ENCODE measurements around the gene NRSN2.

Gene NRSN2

DNA sequence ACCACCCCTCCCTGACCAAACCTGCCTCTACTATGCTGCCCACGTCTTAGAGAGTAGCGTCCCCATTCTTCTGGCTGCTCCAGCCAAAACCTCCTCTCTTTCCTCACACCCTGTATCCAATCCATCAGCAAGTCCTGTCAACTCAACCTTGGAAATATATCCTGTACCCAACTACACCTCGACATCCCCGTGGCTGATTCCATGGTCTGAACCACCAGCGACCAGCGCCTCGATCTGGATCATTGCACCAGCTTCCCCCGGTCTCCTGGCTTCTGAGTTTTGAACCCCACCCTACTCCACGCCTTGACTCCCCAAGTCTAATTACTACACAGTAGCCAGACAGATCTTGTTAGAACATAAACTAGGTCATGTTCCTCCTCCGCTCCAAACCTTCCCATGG lies 9.8 kb downstream of the NRSN2 start:
- DNase-seq: no peak

DNA sequence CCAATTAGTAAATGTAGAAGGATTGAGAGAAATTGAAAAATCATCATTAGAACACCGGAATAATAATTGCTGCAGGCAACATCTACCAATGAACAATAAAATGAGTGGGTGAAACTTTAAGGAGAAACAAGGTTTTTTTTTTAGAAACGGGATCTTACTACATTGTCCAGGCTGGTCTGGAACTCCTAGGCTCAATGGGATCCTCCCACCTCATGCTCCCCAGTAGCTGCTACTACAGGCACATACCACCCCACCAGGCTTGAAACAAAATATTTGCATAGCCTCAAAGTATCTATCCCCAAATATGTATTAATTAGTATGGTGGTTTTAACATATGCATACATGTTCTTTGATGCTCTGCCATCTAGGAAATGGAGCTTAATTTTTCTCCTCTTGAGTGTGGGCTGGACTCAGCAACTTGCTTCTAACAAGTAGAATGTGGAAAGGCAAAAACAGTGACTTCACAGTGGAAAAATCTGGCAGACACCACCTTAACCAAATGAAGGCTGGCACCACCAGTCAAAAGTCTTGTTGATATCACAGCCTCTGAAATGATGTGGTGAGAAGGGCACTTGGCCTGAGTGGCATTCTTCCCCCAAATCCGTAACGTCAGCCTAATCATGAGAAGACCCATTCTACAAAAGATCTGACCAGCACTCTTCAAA lies 12.1 kb downstream of the NRSN2 start:
- no peak for DNase-seq

DNA sequence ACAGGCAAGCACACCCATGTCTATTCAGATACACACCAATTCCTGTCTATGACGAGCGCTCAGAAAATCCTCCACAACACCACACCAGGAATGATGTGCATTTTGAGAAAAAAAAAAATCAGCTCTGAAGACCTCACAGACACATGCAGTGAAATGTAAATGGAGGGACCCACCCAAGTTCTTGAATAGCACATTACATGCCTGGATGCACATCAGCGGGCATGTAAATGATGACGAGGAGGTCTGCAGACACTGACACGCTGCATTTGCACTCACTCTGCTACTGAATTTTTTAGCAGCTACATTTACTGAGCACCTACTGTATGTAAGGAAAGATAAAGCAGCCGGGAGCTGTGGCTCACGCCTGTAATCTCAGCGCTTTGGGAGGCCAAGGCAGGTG lies 14.7 kb downstream of the NRSN2 start:
- no peak for DNase-seq

DNA sequence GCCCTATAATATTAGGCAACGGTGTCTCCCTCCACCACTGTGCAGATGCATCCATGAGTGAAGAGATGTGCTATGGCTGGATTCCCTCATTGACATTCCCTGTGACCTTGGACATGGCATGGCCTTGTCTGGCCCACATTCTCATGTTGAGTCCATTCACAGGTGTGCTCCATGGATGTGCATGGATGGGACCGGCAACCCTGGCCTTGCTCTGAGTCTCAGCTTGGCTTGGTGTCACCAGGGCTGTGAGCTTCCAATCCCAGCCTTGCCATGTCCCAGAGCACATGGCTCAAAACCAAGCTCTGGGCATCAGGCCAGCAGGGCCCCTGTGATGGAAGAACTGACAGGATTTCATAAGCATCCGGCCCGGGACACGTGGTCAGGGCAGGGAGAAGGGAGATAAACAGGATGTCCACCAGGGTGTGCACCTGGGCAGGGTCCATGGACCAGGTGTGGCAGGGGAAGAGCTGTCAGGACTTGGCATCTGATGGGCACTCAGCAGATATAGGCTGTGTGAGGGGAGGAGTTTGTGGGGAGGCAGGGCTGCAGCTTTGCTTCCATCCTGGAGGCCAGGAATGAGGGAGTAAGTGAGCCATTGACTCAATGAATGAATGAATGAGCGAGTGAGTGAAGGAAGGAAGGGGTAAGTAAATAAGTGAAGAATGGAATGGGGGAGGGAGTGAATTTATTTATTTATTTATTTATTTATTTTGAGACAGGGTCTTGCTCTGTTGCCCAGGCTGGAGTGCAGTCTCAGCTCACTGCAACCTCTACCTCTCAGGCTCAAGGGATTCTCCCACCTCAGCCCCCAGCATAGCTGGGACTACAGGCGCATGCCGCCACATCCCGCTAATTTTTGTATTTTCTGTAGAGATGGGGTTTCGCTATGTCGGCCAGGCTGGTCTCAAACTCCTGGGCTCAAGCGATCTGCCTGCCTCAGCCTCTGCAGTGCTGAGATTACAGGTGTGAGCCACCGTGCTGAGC lies 15.7 kb downstream of the NRSN2 start:
- DNase-seq: peak; percentile 93

DNA sequence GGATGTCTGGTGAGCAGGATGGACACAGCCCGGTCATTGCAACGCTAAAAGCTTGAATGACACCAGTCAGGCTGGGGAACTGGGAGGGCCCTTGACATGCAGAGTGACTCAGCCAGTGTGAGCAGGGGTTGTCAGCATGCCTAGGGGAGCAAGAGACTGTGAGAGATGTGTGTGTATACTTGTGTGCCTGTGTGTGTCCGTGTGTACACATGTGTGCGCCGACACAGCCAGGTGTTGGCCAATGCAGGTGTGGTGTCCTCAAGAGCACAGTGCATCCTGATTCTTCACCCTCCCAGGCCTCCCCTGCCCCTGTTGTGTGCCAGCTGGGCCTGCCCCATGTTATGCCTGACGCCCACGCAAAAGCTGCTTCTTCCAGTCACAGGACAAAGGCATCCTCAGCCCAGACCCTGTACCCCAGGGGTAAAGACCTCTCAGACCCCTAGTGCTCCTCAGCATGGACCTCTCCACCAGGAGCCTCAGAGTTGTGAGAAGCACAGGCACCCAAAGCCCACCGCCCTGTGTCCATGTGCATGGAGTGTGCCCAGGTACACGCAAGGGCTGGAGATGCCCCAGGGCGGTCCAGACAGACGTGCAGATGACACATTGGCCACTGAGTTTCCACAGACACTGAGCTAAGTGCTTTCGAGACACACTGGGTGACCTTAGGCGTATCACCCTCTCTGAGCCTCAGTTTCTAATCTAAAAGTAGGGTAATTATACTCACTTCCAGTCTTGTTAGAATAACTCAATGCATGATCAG lies 16.6 kb downstream of the NRSN2 start:
- no peak for DNase-seq

DNA sequence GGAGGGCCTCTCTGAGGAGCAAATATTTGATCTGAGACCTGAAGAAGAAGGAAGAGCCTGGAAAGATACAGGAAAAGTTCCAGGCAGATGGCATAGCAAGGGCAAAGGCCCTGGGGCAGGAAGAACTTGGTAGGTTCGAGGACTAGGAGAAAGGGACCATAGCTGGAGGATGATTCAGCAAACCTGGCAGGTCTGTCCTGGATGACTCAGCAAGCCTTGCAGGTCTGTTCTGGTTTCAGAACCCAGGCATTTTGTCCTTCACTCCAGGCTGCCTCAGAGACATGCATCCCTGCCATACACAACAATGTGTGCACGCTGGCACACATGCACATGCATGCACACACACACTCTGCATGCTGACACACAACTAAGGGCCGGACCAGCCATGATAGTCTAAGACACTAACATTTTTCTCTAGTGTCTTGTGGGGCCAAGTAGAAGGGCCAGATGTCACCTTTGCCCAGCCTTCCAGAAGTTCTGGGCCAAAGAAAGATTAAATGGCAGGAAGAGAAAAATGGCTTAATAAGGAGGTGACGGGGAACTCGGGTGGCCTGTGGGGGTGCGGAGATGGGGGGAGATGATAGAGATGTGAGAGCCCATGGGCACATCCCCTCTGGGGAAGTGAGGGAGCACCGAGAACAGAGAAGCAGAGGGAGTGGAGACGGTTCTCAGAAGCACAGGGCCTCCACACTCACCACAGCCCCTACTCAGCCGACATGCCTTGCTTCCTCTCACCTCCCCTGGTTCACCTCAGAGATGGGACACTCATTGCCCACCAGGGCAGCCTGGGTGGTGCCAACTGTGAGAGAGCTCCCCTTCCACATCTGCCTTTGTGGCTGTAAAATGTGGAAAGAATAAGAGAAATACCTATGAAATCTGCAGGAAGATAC lies 18.2 kb downstream of the NRSN2 start:
- DNase-seq: peak; percentile 51

DNA sequence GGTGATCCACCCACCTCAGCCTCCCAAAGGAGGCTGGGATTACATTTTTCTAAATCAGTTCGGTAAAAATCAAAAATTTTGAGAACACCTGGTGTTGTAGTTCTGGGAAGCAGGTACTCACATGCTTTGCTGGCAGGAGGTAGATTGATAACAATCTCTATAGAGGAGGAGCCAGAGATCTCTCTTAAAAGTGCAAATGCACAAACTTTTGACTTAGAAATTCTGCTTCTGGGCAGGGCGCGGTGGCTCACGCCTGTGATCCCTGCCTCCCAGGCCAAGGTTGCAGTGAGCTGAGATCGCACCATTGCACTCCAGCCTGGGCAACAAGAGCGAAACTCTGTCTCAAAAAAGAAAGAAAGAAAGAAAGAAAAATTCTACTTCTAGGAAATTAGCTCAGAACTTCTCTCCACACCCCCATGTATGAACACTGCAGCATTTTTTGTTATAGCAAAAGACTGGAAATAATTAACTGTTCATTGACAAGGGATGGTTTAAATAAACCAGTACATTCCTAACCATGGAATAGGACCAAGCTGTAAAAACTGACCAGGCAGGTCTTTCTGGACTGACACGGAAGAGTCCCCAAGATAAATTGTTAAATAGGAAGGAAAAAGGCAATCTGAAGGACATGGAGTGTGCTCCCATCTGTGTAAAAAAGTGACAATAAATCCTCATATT lies 19.3 kb downstream of the NRSN2 start:
- DNase-seq: no peak

DNA sequence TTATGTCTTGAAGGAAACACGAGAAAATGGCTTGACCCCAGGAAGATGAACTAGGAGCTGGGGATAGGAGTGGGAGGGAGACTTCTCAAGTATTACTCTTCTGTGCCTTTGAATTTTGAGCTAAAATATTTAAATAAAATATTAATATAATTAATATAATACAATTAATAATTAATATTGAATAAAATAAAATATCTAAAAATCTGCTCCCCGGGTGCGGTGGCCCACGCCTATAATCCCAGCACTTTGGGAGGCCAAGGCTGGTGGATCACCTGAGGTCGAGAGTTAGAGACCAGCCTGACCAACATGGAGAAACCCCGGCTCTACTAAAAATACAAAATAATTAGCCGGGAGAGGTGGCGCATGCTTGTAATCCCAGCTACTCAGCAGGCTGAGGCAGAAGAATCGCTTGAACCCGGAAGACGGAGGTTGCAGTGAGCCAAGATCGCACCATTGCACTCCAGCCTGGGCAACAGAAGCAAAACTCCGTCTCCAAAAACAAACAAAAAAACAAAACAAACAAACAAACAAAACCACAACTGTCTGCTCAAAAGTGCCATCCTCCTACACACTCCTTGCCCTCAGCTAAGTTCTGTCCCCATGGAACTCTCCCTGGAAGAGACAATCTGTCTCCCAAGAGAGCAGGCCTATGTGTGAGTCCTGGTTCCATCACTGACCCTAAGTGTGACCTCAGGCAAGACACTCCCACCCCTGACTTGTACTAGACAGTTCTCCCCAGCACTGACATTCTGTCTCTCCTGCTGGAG lies 20.0 kb downstream of the NRSN2 start:
- no peak for DNase-seq

DNA sequence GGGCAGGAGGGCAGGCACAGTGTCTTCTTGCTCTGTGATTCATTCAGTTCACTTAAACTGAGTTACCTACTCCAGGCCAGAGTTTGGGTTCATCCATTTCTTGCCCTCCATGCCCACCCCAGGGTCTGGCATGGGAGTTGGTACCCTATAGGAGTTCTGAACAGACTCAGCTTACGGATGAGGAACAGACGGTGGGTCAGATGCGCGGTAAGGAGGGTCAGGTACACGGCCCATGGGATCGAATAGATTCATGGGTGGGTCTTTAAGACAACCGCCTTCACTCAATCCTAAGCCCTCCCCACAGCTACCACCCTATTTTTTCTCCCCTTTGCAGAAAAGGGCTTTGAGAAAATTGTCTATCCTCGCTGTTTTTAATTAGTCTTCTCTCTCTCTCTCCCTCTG lies 20.6 kb downstream of the NRSN2 start:
- DNase-seq: no peak

DNA sequence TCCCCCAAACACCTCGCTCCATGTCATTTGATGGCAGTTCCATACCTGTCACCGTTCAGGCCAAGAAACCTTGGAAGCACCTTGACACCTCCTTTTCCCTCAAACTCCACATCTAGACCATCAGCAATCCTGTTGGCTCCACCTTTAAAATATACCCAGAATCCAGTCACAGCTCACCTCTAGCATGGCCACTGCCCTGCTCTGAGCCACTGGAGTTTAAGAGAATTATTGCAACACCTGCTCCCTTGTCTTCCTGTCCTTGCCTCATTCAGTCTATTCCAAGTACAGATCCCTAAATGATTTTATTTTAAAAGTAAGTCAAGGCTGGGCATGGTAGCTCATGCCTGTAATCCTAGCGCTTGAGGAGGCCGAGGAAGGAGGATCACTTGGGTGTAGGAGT lies 22.0 kb downstream of the NRSN2 start:
- no peak for DNase-seq

DNA sequence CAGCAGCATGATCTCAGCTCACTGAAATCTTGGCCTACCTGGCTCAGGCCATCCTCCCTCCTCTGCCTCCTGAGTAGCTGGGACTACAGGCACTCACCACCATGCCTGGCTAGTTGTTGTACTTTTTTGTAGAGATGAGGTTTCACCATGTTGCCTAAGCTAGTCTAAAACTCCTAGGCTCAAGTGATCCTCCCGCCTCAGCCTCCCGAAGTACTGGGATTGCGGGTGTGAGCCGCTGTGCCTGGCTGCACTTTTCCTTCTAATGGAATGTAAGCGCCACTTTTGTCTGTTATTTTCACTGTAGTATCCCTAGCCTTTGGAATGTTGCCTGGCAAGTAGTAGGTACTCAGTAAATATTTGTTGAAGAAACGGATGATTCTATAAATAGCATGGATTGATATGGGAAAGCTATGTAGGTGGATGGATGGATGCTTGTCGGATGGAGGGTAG lies 23.3 kb downstream of the NRSN2 start:
- DNase-seq: no peak

DNA sequence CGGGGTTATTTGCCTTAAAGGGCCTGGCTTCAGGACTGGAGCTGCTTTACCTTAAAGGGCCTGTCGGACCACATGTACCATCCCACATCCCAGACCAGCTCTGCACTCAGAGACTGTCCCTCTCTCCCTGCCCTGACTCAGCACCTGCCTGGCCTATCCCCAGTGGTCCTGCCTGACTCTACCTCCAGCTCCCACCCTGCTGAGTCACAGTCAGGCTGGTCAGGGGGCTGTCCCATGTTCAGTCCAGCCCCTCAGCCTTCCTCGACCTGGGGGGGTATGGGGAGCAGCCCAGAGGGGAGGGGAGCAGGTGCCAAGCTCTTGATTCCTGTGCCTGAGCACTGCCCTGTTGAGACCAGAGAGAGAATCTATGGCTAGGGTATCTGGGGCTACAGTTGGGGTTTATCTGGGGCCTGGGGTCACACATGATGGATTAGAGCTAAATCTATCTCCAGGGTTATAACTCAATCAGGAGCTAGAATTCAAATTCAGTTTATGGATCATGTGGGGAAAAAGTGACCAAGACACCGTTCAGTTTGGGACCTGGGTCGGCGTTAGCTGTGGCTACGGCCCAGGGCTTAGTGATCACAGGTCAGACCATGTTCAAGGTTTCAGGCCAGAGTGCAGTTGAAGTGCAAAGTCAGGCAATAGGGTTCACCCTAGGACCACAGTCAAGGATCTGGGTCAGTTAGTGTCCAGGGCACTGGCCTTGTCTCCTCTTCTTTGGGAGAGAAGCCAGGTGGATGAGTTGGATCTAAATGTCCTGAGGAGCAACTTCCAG lies 24.3 kb downstream of the NRSN2 start:
- DNase-seq: no peak

DNA sequence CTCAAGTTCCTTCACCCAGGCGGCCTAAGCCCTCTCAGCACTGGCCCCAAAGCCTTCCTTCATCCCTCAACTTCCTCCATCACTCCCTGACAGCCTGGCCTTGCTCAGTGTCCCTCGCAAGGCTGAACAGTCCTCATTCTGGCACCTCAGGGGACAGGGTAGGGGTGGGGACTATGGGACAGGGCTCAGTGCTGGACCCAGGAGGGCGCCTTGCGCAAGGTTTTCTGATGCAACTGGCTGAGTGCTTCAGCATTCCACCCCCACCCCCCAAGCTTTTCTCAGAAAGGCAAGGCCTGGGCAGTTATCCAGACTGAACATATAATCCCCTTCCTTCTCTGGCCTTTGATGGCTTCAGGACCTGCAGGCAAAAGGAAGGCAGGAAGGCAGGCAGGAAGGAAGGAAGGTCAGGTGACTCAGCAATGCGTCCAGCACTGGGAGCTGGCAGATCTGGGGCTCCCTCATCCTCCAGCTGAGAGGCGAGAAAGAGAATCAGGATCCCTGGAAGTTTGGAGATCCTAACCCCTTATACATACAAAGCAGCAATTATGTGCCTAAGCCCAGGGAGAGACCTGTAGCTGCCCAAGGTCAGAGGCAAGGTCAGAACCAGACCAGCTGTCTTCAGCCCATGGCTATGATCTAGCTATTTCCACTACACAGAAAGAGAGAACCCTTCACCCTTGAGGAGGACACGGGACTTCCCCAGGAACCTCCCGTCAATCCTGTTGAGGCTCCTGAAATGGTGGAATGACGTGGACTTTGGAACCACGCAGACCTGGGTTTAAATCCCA lies 25.0 kb downstream of the NRSN2 start:
- DNase-seq: peak; percentile 75

DNA sequence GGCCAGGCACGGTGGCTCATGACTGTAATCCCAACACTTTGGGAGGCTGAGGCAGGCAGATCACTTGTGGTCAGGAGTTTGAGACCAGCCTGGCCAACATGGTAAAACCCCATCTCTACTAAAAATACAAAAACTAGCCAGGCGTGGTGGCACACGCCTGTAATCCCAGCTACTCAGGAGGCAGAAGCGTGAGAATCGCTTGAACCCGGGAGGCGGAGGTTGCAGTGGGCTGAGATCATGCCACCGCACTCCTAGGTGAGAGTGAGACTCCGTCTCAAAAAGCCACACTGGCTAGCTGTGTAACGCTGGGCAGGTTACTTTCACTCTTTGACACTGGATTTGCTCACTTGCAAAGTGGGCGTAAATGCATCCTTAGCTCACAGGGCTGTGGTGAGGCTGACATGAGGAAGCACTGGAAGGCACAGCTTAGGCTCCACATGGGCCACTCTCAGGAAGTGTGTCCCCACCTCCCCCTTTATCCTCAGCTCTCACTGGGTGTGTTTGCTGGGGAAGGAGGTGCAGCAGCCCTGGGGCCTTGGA lies 25.7 kb downstream of the NRSN2 start:
- peak; percentile 58 for DNase-seq

DNA sequence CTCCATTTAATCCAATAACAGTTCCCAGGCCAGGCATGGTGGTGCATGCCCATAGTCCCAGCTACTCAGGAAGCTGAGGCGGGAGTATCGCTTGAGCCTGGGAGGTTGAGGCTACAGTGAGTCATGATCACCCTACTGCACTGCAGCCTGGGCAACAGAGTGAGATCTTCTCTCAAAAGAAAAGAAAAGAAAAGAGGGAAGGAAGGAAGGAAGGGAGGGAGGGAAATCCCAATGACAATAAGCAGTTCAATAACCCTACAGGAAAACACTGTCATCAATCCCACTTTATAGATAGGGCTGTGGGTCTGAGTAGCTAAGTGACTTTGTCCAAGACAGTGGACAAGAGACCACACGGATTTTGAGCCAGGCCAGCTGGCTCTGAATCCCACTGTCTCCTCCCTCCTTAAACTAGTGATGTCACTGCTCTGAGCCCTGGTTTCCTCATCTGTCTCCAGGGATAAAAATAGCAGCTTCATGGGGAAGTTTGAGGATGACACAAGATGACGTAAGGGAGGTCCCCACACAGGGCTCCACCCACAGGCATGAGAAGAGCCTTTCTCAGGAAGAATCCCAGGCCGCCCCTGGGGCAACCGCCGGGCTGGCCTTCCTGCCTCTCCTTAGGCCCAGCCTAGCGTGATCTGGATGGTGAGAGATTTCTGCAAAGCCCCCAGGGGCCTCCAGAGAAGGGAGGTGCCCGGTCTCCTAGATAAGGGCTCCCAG lies 26.4 kb downstream of the NRSN2 start:
- peak; percentile 63 for DNase-seq

DNA sequence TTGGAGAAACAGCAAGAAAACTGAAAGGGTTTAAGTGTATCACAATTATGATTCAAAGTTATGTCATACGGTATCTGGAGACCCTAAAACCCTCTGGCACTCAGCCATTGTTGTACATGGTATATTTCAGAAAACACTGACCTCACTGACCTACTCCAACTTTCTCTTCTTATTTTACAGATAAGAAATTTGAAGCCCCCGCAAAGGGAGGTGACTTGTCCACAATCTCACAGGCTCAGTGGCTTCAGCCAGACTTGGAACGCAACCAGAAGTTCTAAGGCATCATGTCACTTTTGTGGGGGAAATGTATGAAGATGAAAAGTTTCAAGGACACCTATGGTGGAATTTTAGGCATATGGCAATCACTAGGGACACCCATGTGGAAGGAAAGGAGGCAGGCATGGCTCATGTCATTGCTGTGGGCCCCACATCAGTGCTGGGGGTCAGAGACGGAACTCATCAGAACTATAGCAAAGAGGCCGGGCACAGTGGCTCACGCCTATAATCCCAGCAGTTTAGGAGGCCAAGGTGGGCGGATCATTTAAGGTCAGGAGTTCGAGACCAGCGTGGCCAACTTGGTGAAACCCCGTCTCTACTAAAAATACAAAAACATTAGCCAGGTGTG lies 28.5 kb downstream of the NRSN2 start:
- DNase-seq: no peak

DNA sequence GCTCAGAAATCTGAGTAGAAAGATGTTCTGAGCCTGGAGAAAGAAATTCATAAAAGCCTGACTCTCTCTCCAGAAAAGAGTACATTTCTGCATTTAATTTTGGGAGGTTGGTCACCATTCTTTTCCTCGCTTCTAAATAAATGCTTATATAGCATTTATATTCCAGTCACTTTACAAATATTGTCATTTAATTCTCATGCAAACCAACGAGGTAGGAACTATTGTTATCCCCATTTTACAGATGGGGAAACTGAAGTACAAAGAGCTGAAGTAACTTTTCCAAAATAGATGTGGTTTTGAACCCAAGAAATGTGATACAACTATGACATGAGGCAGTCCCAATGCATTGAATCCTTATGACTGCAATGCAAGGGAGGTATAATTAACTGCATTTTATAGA lies 29.2 kb downstream of the NRSN2 start:
- no peak for DNase-seq

DNA sequence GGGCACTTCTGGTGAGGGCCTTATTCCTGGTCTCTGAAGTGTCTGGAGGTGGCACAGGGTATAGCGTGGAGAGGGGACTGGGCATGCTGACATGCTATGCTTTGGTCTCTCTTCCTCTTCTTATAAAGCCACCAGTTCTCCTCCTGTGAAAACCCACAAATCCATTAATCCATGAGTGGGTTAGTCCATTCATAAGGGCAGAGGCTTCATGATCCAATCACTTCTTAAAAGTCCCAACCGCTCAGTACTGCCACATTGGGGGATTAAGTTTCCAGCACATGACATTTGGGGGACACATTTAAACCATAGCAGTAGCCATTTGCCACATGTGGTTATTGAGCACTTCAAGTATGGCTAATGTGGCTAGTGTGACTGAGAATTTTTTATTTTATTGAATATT lies 29.8 kb downstream of the NRSN2 start:
- DNase-seq: no peak

Data from hematopoietic multipotent progenitor cell treated with erythropoietin and hydrocortisone succinate and interleukin-3 and kit ligand, for 4 days (in vitro differentiated cells).